Measurements from ENCODE around the gene LFNG. TPM values are rescaled to one million over a fixed set of nuclear protein-coding genes. Genes with fewer than 3 reads are reported as not detected.
A peak's percentile ranks its signal among the peaks of the same experiment; 100 is the strongest.

LFNG gene
- total and polyA plus RNA-seq, 9 of the 15 experiments (the other 6 are each of a cell fraction or from before 2014, with no cell fraction given) = 0.03 to 0.89 (median 0.25) TPM; not detected in 1

DNA sequence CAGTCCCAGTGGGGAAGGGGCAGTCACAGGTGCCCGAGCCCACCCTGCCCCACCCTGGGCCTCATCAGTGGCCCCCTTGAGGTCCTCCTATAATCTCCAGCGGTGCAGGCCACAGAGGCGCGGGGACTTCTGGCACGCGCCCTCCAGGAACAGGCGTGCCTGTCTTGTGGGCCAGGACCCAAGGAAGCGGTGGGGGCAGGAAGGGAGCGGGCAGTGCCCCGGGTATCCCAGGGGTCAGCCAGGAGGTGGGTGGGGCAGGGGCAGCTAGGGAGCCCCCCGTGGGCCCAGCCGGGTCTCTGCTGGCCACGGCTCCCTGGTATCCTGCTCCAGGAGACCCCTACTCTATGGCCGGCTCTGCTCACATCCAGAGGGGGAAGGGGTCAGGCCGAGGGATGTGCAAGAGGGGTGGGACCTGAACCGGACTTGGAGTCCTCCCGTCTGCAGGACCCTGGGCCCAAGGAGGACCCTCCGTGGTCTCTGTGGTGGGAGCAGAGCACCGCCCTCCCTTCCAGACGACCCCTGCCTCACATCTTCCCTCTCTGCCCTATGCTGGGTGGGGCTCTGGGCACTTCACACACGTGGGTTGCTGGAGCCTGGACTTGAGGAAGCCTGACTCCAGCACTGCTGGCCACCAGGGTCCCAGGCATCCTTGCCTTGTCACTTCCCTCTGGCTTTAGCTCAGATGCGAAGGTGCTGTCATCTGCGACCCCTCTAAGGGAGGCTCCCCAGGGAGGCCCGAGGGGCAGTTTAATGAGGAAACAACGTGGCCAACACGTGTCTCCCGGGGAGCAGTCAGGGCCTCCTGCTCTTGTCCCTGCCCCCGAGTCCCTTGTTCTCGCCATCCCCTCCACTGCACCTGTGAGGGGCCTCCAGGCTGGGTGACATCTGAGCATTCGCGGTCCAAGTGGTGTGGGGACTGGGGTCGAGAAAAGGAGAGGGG, 25.1 kb upstream of the LFNG start:
- in situ Hi-C loops (cut with MboI) (no loop called here), intact Hi-C loops (cut with micrococcal nuclease) (no loop called here)
- no peak overlapping the region for H2AFZ ChIP-seq (ENCODE audit: low read depth, low read length)
- ATAC-seq = no peak
- ChIA-PET POLR2A (no interaction called here), CTCF (ENCODE audit: low intra/inter-chr PET ratio) (no interaction called here)
- no peaks in the 10 kb centered on the region for H3K9me1 ChIP-seq (ENCODE audit: control insufficient read depth, insufficient read depth, low read length)
- WGBS (ENCODE audit: insufficient coverage, low coverage, missing lambda C conversion rate) = 26% methylated on average over 28 of the region's 32 CpGs
- no peak overlapping the region for H3K27ac ChIP-seq (ENCODE audit: extremely low read depth, low read depth, low read length)
- no peaks in the 10 kb centered on the region for H3K36me3 ChIP-seq (ENCODE audit: control insufficient read depth, insufficient read depth, low read length)
- no peak for FAIRE-seq
- H4K20me1 ChIP-seq (replicated peaks; ENCODE audit: control insufficient read depth, insufficient read depth, low read length) = no peaks in the 10 kb centered on the region
- peaks cover 6 to 28% of the 10 kb centered on the region in 2 experiments; a peak in 3 of 5 replicates for H3K27me3 ChIP-seq (ENCODE audit: control insufficient read depth in 2 of 2, insufficient read depth in 2 of 2, low read length in 2 of 2)
- H3K4me2 ChIP-seq (ENCODE audit: insufficient read depth, low read length) = no peak overlapping the region
- H3K4me3 ChIP-seq = no peak overlapping the region
- BruUV-seq (replicated peaks) = no TSS peak
- H3K9me3 ChIP-seq (replicated peaks; ENCODE audit: control insufficient read depth, insufficient read depth, low read depth, low read length) = no peaks in the 10 kb centered on the region
- peak overlapping the region in 1 of 2 experiments; percentile 43; a peak in 1 of 4 replicates for H3K9ac ChIP-seq (ENCODE audit: insufficient read depth in 1 of 2, low read depth in 2 of 2, low read length in 2 of 2)
- H3K79me2 ChIP-seq (ENCODE audit: control insufficient read depth, insufficient read depth, low read length) = no peaks in the 10 kb centered on the region
- H3K4me1 ChIP-seq (replicated peaks in 1 of 2; ENCODE audit: control insufficient read depth in 2 of 2, insufficient read depth in 2 of 2, low read length in 2 of 2) = peaks cover 0 to 44% of the 10 kb centered on the region in 2 experiments; a peak in 2 of 5 replicates
- DNase-seq (ENCODE audit: extremely low read depth in 1 of 4, low spot score in 3 of 4) = no peak
- TF ChIP-seq KAT8 (IDR thresholded peaks at IDR 0.05; ENCODE audit: low read depth) (no peak), POU5F1 (IDR thresholded peaks at IDR 0.05; ENCODE audit: borderline replicate concordance, low read depth, low read length, partially characterized antibody) (no peak), FOXK1 (CRISPR knock-in tag; IDR thresholded peaks at IDR 0.05; ENCODE audit: borderline replicate concordance) (no peak), ILF3 (IDR thresholded peaks at IDR 0.05; ENCODE audit: borderline replicate concordance) (no peak), RBM34 (IDR thresholded peaks at IDR 0.05; ENCODE audit: borderline replicate concordance, insufficient read depth, low read length) (no peak), ZNF146 (CRISPR knock-in tag; IDR thresholded peaks at IDR 0.05; ENCODE audit: unreplicated experiment) (no peak), PURB (CRISPR knock-in tag; IDR thresholded peaks at IDR 0.05; ENCODE audit: low read depth) (no peak), HDGF (IDR thresholded peaks at IDR 0.05) (no peak), ZNF324 (CRISPR knock-in tag; IDR thresholded peaks at IDR 0.05) (no peak), NFIC (IDR thresholded peaks at IDR 0.05) (no peak), POLR2AphosphoS5 (IDR thresholded peaks at IDR 0.05; ENCODE audit: control insufficient read depth, insufficient read depth, low read depth, low read length) (no peak), MCM7 (IDR thresholded peaks at IDR 0.05) (no peak)
- TF ChIP-seq, protein P1, sequence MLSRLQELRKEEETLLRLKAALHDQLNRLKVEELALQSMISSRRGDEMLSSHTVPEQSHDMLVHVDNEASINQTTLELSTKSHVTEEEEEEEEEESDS (CRISPR knock-in tag; IDR thresholded peaks at IDR 0.05) = no peak
- TF ChIP-seq, protein P2, sequence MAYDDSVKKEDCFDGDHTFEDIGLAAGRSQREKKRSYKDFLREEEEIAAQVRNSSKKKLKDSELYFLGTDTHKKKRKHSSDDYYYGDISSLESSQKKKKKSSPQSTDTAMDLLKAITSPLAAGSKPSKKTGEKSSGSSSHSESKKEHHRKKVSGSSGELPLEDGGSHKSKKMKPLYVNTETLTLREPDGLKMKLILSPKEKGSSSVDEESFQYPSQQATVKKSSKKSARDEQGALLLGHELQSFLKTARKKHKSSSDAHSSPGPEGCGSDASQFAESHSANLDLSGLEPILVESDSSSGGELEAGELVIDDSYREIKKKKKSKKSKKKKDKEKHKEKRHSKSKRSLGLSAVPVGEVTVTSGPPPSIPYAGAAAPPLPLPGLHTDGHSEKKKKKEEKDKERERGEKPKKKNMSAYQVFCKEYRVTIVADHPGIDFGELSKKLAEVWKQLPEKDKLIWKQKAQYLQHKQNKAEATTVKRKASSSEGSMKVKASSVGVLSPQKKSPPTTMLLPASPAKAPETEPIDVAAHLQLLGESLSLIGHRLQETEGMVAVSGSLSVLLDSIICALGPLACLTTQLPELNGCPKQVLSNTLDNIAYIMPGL (CRISPR knock-in tag; IDR thresholded peaks at IDR 0.05) = no peak
- TF ChIP-seq, protein P3, sequence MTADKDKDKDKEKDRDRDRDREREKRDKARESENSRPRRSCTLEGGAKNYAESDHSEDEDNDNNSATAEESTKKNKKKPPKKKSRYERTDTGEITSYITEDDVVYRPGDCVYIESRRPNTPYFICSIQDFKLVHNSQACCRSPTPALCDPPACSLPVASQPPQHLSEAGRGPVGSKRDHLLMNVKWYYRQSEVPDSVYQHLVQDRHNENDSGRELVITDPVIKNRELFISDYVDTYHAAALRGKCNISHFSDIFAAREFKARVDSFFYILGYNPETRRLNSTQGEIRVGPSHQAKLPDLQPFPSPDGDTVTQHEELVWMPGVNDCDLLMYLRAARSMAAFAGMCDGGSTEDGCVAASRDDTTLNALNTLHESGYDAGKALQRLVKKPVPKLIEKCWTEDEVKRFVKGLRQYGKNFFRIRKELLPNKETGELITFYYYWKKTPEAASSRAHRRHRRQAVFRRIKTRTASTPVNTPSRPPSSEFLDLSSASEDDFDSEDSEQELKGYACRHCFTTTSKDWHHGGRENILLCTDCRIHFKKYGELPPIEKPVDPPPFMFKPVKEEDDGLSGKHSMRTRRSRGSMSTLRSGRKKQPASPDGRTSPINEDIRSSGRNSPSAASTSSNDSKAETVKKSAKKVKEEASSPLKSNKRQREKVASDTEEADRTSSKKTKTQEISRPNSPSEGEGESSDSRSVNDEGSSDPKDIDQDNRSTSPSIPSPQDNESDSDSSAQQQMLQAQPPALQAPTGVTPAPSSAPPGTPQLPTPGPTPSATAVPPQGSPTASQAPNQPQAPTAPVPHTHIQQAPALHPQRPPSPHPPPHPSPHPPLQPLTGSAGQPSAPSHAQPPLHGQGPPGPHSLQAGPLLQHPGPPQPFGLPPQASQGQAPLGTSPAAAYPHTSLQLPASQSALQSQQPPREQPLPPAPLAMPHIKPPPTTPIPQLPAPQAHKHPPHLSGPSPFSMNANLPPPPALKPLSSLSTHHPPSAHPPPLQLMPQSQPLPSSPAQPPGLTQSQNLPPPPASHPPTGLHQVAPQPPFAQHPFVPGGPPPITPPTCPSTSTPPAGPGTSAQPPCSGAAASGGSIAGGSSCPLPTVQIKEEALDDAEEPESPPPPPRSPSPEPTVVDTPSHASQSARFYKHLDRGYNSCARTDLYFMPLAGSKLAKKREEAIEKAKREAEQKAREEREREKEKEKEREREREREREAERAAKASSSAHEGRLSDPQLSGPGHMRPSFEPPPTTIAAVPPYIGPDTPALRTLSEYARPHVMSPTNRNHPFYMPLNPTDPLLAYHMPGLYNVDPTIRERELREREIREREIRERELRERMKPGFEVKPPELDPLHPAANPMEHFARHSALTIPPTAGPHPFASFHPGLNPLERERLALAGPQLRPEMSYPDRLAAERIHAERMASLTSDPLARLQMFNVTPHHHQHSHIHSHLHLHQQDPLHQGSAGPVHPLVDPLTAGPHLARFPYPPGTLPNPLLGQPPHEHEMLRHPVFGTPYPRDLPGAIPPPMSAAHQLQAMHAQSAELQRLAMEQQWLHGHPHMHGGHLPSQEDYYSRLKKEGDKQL (CRISPR knock-in tag; IDR thresholded peaks at IDR 0.05; ENCODE audit: borderline replicate concordance) = no peak
